Measurements from ENCODE around the gene LTO1.

LTO1 gene

GRCh38 chr11:69674886-69675714, at the start of gene LTO1:
TSS of gene LTO1 (minus strand) at chr11:69675353. CDS start at chr11:69675239, 114 bp downstream.
- peak; percentile 99 for DNase-seq (ENCODE audit: low spot score)

- DNase-seq (ENCODE audit: low spot score) = no peak
Measured at GRCh38 chr11:69721745-69722144, 46.6 kb upstream of the LTO1 start.

GRCh38 chr11:69721106-69721505, 46.0 kb upstream of the LTO1 start:
- DNase-seq (ENCODE audit: low spot score) = no peak

GRCh38 chr11:69718912-69719311, 43.8 kb upstream of the LTO1 start:
- DNase-seq (ENCODE audit: low spot score) = no peak

GRCh38 chr11:69718147-69718546, 43.0 kb upstream of the LTO1 start:
- peak; percentile 94 for DNase-seq (ENCODE audit: low spot score)

GRCh38 chr11:69716891-69717747, 42.0 kb upstream of the LTO1 start:
- DNase-seq (ENCODE audit: low spot score) = no peak

GRCh38 chr11:69716099-69716498, 40.9 kb upstream of the LTO1 start:
- DNase-seq (ENCODE audit: low spot score) = no peak

- DNase-seq (ENCODE audit: low spot score) = no peak
Measured at GRCh38 chr11:69715446-69715845, 40.3 kb upstream of the LTO1 start.

GRCh38 chr11:69711822-69712801, 37.0 kb upstream of the LTO1 start:
- DNase-seq (ENCODE audit: low spot score) = no peak

GRCh38 chr11:69708736-69709401, 33.7 kb upstream of the LTO1 start:
- peak; percentile 92 for DNase-seq (ENCODE audit: low spot score)

GRCh38 chr11:69707176-69707575, 32.0 kb upstream of the LTO1 start:
- DNase-seq (ENCODE audit: low spot score) = no peak

- DNase-seq (ENCODE audit: low spot score) = peak; percentile 94
Measured at GRCh38 chr11:69705901-69706787, 31.0 kb upstream of the LTO1 start.

GRCh38 chr11:69705351-69705811, 30.2 kb upstream of the LTO1 start:
- DNase-seq (ENCODE audit: low spot score) = no peak

- peak; percentile 96 for DNase-seq (ENCODE audit: low spot score)
Measured at GRCh38 chr11:69704508-69705253, 29.5 kb upstream of the LTO1 start.

- peak; percentile 97 for DNase-seq (ENCODE audit: low spot score)
Measured at GRCh38 chr11:69703768-69704507, 28.8 kb upstream of the LTO1 start, which contains the start of gene FGF19. TSS of gene FGF19 (minus strand) at chr11:69704022. CDS start at chr11:69703876, 146 bp downstream.

- DNase-seq (ENCODE audit: low spot score) = no peak
Measured at GRCh38 chr11:69703453-69703767, 28.3 kb upstream of the LTO1 start.

GRCh38 chr11:69702769-69703452, 27.8 kb upstream of the LTO1 start:
- no peak for DNase-seq (ENCODE audit: low spot score)

GRCh38 chr11:69702239-69702691, 27.1 kb upstream of the LTO1 start:
- DNase-seq (ENCODE audit: low spot score) = no peak

All from HuH-7.5 (cell line).